ENCODE measurements around the gene PPM1E. TPM values are rescaled to one million over a fixed set of nuclear protein-coding genes. Genes with fewer than 3 reads are reported as not detected.

Gene PPM1E
- total RNA-seq, 1 experiment from 2014 or later, result 7.1 TPM

- H3T11ph ChIP-seq (ENCODE audit: low read length), result no peak overlapping the region
- TF ChIP-seq, protein P1, sequence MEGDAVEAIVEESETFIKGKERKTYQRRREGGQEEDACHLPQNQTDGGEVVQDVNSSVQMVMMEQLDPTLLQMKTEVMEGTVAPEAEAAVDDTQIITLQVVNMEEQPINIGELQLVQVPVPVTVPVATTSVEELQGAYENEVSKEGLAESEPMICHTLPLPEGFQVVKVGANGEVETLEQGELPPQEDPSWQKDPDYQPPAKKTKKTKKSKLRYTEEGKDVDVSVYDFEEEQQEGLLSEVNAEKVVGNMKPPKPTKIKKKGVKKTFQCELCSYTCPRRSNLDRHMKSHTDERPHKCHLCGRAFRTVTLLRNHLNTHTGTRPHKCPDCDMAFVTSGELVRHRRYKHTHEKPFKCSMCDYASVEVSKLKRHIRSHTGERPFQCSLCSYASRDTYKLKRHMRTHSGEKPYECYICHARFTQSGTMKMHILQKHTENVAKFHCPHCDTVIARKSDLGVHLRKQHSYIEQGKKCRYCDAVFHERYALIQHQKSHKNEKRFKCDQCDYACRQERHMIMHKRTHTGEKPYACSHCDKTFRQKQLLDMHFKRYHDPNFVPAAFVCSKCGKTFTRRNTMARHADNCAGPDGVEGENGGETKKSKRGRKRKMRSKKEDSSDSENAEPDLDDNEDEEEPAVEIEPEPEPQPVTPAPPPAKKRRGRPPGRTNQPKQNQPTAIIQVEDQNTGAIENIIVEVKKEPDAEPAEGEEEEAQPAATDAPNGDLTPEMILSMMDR (conservative IDR thresholded peaks at IDR 0.05), result no peak
- H3K27me3 ChIP-seq (ENCODE audit: insufficient read depth, low read length), result no peaks in the 10 kb centered on the region
- Mint-ChIP-seq H3K36me3 (ENCODE audit: insufficient read depth in 1 of 3, low read depth in 3 of 3) (no peaks in the 10 kb centered on the region), H3K27ac (no peak overlapping the region), H3K4me1 (no peaks in the 10 kb centered on the region), H3K9me3 (no peaks in the 10 kb centered on the region), H3K4me3 (no peak overlapping the region), H3K27me3 (ENCODE audit: low read depth) (no peaks in the 10 kb centered on the region; the same call in 1 of the 2 replicates)
- no peak overlapping the region for H2BK15ac ChIP-seq (ENCODE audit: low read depth, low read length)
- no peaks in the 10 kb centered on the region for H3K79me2 ChIP-seq (ENCODE audit: insufficient read depth, low read length)
- no peak overlapping the region for H2BK120ac ChIP-seq (ENCODE audit: low read depth, low read length, poor library complexity, severe bottlenecking)
- H3K23me2 ChIP-seq (ENCODE audit: insufficient read length, low read depth, low read length, poor library complexity, severe bottlenecking), result no peaks in the 10 kb centered on the region
- no peak overlapping the region for H3K4ac ChIP-seq (ENCODE audit: low read depth, low read length)
- H3K9ac ChIP-seq (ENCODE audit: extremely low read depth, insufficient read length, low read length), result no peak overlapping the region
- no peak overlapping the region for H4K8ac ChIP-seq (replicated peaks; ENCODE audit: insufficient read length, low read depth, low read length)
- no peaks in the 10 kb centered on the region for H3K79me1 ChIP-seq (ENCODE audit: insufficient read depth, low read depth, low read length, poor library complexity, severe bottlenecking)
- H3K4me1 ChIP-seq (ENCODE audit: insufficient read depth, low read length), result no peaks in the 10 kb centered on the region
- H4K91ac ChIP-seq (ENCODE audit: insufficient read length, low read depth, low read length), result no peak overlapping the region
- no peaks in the 10 kb centered on the region for H3K9me3 ChIP-seq (ENCODE audit: control insufficient read depth, low read depth, low read length)
- H4K5ac ChIP-seq (ENCODE audit: insufficient read length, low read depth, low read length), result no peak overlapping the region
- no peaks in the 10 kb centered on the region for H4K20me1 ChIP-seq (ENCODE audit: control insufficient read depth, insufficient read depth, insufficient read length)
- no peak for DNase-seq
- no peak overlapping the region for H2BK12ac ChIP-seq (ENCODE audit: insufficient read length, low read depth, low read length)
- no peak overlapping the region for H3K4me2 ChIP-seq (ENCODE audit: insufficient read depth, insufficient read length, low read length)
- no peak overlapping the region for H2AK5ac ChIP-seq (ENCODE audit: insufficient read length, low read length)
- H3K14ac ChIP-seq (ENCODE audit: insufficient read depth, low read length), result no peak overlapping the region
- H3K56ac ChIP-seq (ENCODE audit: insufficient read length, low read depth, low read length), result no peak overlapping the region
- H3K27ac ChIP-seq (ENCODE audit: insufficient read length, low read depth, low read length), result no peak overlapping the region
- H2AFZ ChIP-seq (ENCODE audit: low read length), result no peak overlapping the region
- H3K23ac ChIP-seq (ENCODE audit: insufficient read length, low read depth, low read length), result no peak overlapping the region
- no peak overlapping the region for H2BK5ac ChIP-seq (ENCODE audit: insufficient read length, low read length)
- no peak overlapping the region for H3K18ac ChIP-seq (ENCODE audit: insufficient read length, low read depth, low read length)
- H2BK20ac ChIP-seq (ENCODE audit: low read depth, low read length, poor library complexity, severe bottlenecking), result no peak overlapping the region
These were observed 24.7 kb upstream of the PPM1E start for GRCh38 chr17:58730937-58731336.

All from H9 (cell line).